Cardiac fibroblast (primary cell): ENCODE data around the gene SEPTIN7.

ENCODE experiments used
- DNase-seq, 2 donors: peaks; one replicate each; pipeline versions ENCODE4 v3.0.0 to v3.0.0-alpha.2; 2010; ENCODE audit warnings: low read depth in 2 of 2
- H3K4me3 ChIP-seq, 2 donors: replicated peaks in 1 of 2; 1 replicate in 1 of 2; 2 replicates in 1 of 2; pipeline ENCODE4 v1.5.1; 2011; ENCODE audit warnings: low read depth in 2 of 2, low read length in 2 of 2, mild to moderate bottlenecking in 2 of 2, moderate library complexity in 1 of 2
- CTCF ChIP-seq: IDR thresholded peaks from one replicate; pipeline ENCODE4 v1.5.1; 2011; ENCODE audit warnings: low read depth, mild to moderate bottlenecking, low read length, inconsistent platforms

Gene SEPTIN7

GRCh38 chr7:35785250-35785649 is 15.6 kb upstream of the SEPTIN7 start:
- no peak for DNase-seq
- H3K4me3 ChIP-seq = no peak overlapping the region
- TF ChIP-seq CTCF = no peak

GRCh38 chr7:35787925-35788324 is 12.9 kb upstream of the SEPTIN7 start:
- DNase-seq = no peak
- no peak for TF ChIP-seq CTCF
- no peak overlapping the region for H3K4me3 ChIP-seq

- H3K4me3 ChIP-seq = no peak overlapping the region
- DNase-seq = peak in 1 of 2 donors; percentile 46
- TF ChIP-seq CTCF = no peak
Observed at GRCh38 chr7:35792472-35792871, 8.4 kb upstream of the SEPTIN7 start.

- TF ChIP-seq CTCF = no peak
- peak; percentile 58 to 84 for DNase-seq
- no peak overlapping the region for H3K4me3 ChIP-seq
Observed at GRCh38 chr7:35792873-35793489, 7.9 kb upstream of the SEPTIN7 start.

GRCh38 chr7:35797311-35797710 is 3.5 kb upstream of the SEPTIN7 start:
- TF ChIP-seq CTCF = no peak
- DNase-seq = no peak
- no peak overlapping the region for H3K4me3 ChIP-seq

- no peak for TF ChIP-seq CTCF
- H3K4me3 ChIP-seq = peak overlapping the region; percentile 70 to 93
- DNase-seq = peak; percentile 90 to 91
Observed at GRCh38 chr7:35799846-35800717, 775 bp upstream of the SEPTIN7 start.
